K562 (cell line): Measurements from ENCODE around the gene GSC. TPM values are rescaled to one million over a fixed set of nuclear protein-coding genes. Genes with fewer than 3 reads are reported as not detected.

Experiments used
- ATAC-seq: fragments of 200-7000 bp; cut with Tn5 transposase; 3 replicates; pipeline ENCODE4 v1.9.1; 2020; ENCODE audit warnings: moderate library complexity
- BruUV-seq: library from RNA; stranded (reverse); fragments of 400-500 nt; replicated peaks from 2 replicates; lab custom pipeline; 2021; lab: Mats Ljungman, UMichigan
- CTCF ChIA-PET: fragments of 300-600 bp; formaldehyde crosslinking; extraction: SDS; loops from one replicate; lab custom pipeline; 2021; ENCODE audit warnings: low intra/inter-chr PET ratio; lab: Yijun Ruan, JAX
- POLR2A ChIA-PET: fragments of 300-600, 350-650 bp; sonication (Branson Sonifier 250); formaldehyde crosslinking; extraction: SDS; loops from one replicate; lab custom pipeline; 2021; ENCODE audit warnings: antibody characterized with exemption, inconsistent platforms; lab: Yijun Ruan, JAX
- DNase-seq, 4 experiments: peaks; one replicate each; pipeline versions ENCODE4 v3.0.0 to v3.0.0-alpha.2; 2011 to 2018; ENCODE audit warnings: low spot score in 3 of 4, mixed read lengths in 3 of 4; ENCODE audit errors: extremely low read depth in 1 of 4
- FAIRE-seq: peaks from 2 replicates; lab custom pipeline; 2011; peaks lifted over from hg19 to GRCh38; lab: Jason Lieb, UNC
- H2AFZ ChIP-seq: 2 replicates; pipeline ENCODE4 v1.6.0; 2011; ENCODE audit warnings: low read depth, low read length, control low read depth, inconsistent platforms
- H3K27ac ChIP-seq: fragments of 200-600 bp; 3 replicates; pipeline ENCODE4 v1.8.0; 2011; ENCODE audit warnings: low read depth, mild to moderate bottlenecking, control low read depth, inconsistent platforms, low read length, moderate library complexity, mixed read lengths; ENCODE audit errors: extremely low read depth
- H3K27me3 ChIP-seq, 2 experiments: fragments of 300-600 bp in 1 of 2; 2 replicates in 1 of 2; 3 replicates in 1 of 2; pipeline versions ENCODE4 v1.6.0 to v1.8.0; 2011; ENCODE audit warnings: inconsistent platforms in 2 of 2, low read length in 2 of 2, mild to moderate bottlenecking in 1 of 2, mixed read lengths in 1 of 2, moderate library complexity in 1 of 2; ENCODE audit not compliant: control insufficient read depth in 2 of 2, insufficient read depth in 2 of 2
- H3K36me3 ChIP-seq: fragments of 300-600 bp; 3 replicates; pipeline ENCODE4 v1.8.0; 2011; ENCODE audit warnings: mild to moderate bottlenecking, low read length, inconsistent platforms; ENCODE audit not compliant: control insufficient read depth, insufficient read depth
- H3K4me1 ChIP-seq, 2 experiments: fragments of 200-600 bp in 1 of 2; replicated peaks in 1 of 2; 2 replicates in 1 of 2; 3 replicates in 1 of 2; pipeline versions ENCODE4 v1.5.1 to v1.8.0; 2011; ENCODE audit warnings: inconsistent platforms in 2 of 2, low read length in 2 of 2, mild to moderate bottlenecking in 1 of 2, mixed read lengths in 1 of 2, moderate library complexity in 1 of 2; ENCODE audit not compliant: control insufficient read depth in 2 of 2, insufficient read depth in 2 of 2
- H3K4me2 ChIP-seq: 2 replicates; pipeline ENCODE4 v1.6.1; 2011; ENCODE audit warnings: low read length, control low read depth, inconsistent platforms, mixed read lengths; ENCODE audit not compliant: insufficient read depth
- H3K4me3 ChIP-seq: fragments of 200-600 bp; sonication (generic), shearing (Covaris generic); 2 replicates; pipeline ENCODE4 v1.5.1; 2016; ENCODE audit warnings: control low read depth, inconsistent platforms
- H3K79me2 ChIP-seq: fragments of 200-600 bp; 3 replicates; pipeline ENCODE4 v1.8.0; 2011; ENCODE audit warnings: low read length, inconsistent platforms; ENCODE audit not compliant: control insufficient read depth, insufficient read depth
- H3K9ac ChIP-seq, 2 experiments: 2 replicates each; pipeline versions ENCODE4 v1.6.0 to v1.6.1; 2011; ENCODE audit warnings: low read depth in 2 of 2, low read length in 2 of 2, control low read depth in 1 of 2, inconsistent platforms in 1 of 2, mild to moderate bottlenecking in 1 of 2, mixed read lengths in 1 of 2; ENCODE audit not compliant: insufficient read depth in 1 of 2
- H3K9me1 ChIP-seq: one replicate; pipeline ENCODE4 v1.6.0; 2011; ENCODE audit warnings: inconsistent platforms, mild to moderate bottlenecking, low read length, moderate library complexity; ENCODE audit not compliant: control insufficient read depth, insufficient read depth
- H3K9me3 ChIP-seq: replicated peaks from 2 replicates; pipeline ENCODE4 v1.5.1; 2011; ENCODE audit warnings: low read depth, low read length, inconsistent platforms; ENCODE audit not compliant: control insufficient read depth, insufficient read depth
- H4K20me1 ChIP-seq: replicated peaks from 2 replicates; pipeline ENCODE4 v1.6.1; 2011; ENCODE audit warnings: low read length, inconsistent platforms, mixed read lengths; ENCODE audit not compliant: control insufficient read depth, insufficient read depth
- ASH1L ChIP-seq: fragments of 450-650 bp; IDR thresholded peaks from 2 replicates; pipeline ENCODE4 v1.6.1; 2018; ENCODE audit warnings: borderline replicate concordance, mild to moderate bottlenecking, low read depth; ENCODE audit not compliant: partially characterized antibody
- ILF3 ChIP-seq: fragments of 450-650 bp; IDR thresholded peaks from 2 replicates; pipeline ENCODE4 v1.6.1; 2018; ENCODE audit warnings: antibody characterized with exemption, mild to moderate bottlenecking, moderate library complexity, borderline replicate concordance
- KLF10 ChIP-seq: fragments of 250-450 bp; sonication (Bioruptor Pico); IDR thresholded peaks from 2 replicates; pipeline ENCODE4 v1.6.1; 2021; ENCODE audit warnings: matching md5 sums
- MLX ChIP-seq, 2 experiments: fragments of 450-650 bp in 1 of 2; sonication (generic) in 1 of 2; formaldehyde crosslinking; conservative IDR thresholded peaks; 2 replicates each; pipeline versions ENCODE4 v1.4.0 to v1.8.1; 2020 to 2022; ENCODE audit warnings: mild to moderate bottlenecking in 1 of 2, missing genetic modification reagents in 1 of 2
- WGBS: fragments of 100-300 bp; shearing (Covaris generic); methylation state at CpG from one replicate; pipeline ENCODE4 v1.1.6; 2016; ENCODE audit warnings: low coverage, mixed read lengths; ENCODE audit not compliant: insufficient coverage; ENCODE audit errors: missing lambda C conversion rate; 5-methylcytosine and 5-hydroxymethylcytosine counted together
- in situ Hi-C: fragments of 300-500 bp; cut with MboI; formaldehyde crosslinking; loops from 4 replicates; pipeline ENCODE4 v1.15.0; 2018; ENCODE audit warnings: inconsistent platforms, mixed read lengths
- intact Hi-C: fragments of 100-400 bp; cut with micrococcal nuclease; formaldehyde crosslinking; loops from 2 replicates; pipeline ENCODE4 v1.14.2; 2022
- polyA plus RNA-seq, 8 experiments: library from polyadenylated mRNA; depleted of rRNA in 4 of 8; stranded (reverse) in 5 of 8; unstranded in 3 of 8; fragments of >200 nt; fragmentation: Nextera tagmentation in 2 of 8; fragmentation: Illumina TruSeq in 1 of 8; extraction: Ambion mirVana in 2 of 8; extraction: Trizol in 1 of 8; gene quantifications; 2 replicates each; pipeline versions ENCODE4 v1.2.1 to v1.2.3, GENCODE V29; 2011 to 2014; ENCODE audit warnings: inconsistent platforms in 1 of 8, missing spikeins in 1 of 8
- total RNA-seq, 7 experiments: library from RNA; depleted of rRNA in 6 of 7; stranded (reverse); fragments of >200 nt in 6 of 7; fragmentation: Illumina TruSeq in 2 of 7; extraction: Trizol in 2 of 7; gene quantifications; 2 replicates each; pipeline versions ENCODE4 v1.2.1 to v1.2.3, GENCODE V29; 2011 to 2021; ENCODE audit warnings: low replicate concordance in 1 of 7

GSC gene
- total and polyA plus RNA-seq, 9 of the 15 experiments (the other 6 are each of a cell fraction or from before 2014, with no cell fraction given), result not detected

- Histone ChIP-seq H3K4me2 (no peak overlapping the region), H3K4me1 (peaks cover 0 to 5% of the 10 kb centered on the region in 2 experiments; a peak in 2 of 5 replicates), H3K9me3 (no peaks in the 10 kb centered on the region), H3K4me3 (no peak overlapping the region), H3K36me3 (no peaks in the 10 kb centered on the region), H3K27ac (no peak overlapping the region), H4K20me1 (no peaks in the 10 kb centered on the region), H3K27me3 (peaks cover 0 to 58% of the 10 kb centered on the region in 2 experiments; a peak in 4 of 5 replicates), H3K9me1 (no peaks in the 10 kb centered on the region), H3K9ac (no peak overlapping the region), H3K79me2 (no peaks in the 10 kb centered on the region), H2AFZ (no peak overlapping the region)
- WGBS, result 9% methylated on average over 7 of the region's 18 CpGs
- TF ChIP-seq ASH1L (no peak), MLX (CRISPR knock-in tag; conservative IDR thresholded peaks at IDR 0.05) (no peak), KLF10 (no peak), ILF3 (no peak)
- in situ Hi-C loops, result no loop called here
- ChIA-PET POLR2A (no interaction called here), CTCF (no interaction called here)
- no peak for ATAC-seq
- FAIRE-seq, result no peak
- BruUV-seq, result no TSS peak
- DNase-seq, result no peak
- intact Hi-C loops, result no loop called here
These were observed 387 bp upstream of the GSC start for GRCh38 chr14:94770251-94770749.
